Thoracic aorta (tissue), 2 donors: ENCODE measurements around the gene GPR132. TPM values are rescaled to one million over a fixed set of nuclear protein-coding genes. Genes with fewer than 3 reads are reported as not detected.

Experiments used
- ATAC-seq: fragments of 150-250 bp; one replicate; pipeline ENCODE4 v1.8.0; 2017; ENCODE audit warnings: low read depth; ENCODE audit not compliant: insufficient number of reproducible peaks, low FRiP score
- DNase-seq: peaks from one replicate; pipeline ENCODE4 v3.0.0-alpha.2; 2020; ENCODE audit warnings: low spot score
- H3K27ac ChIP-seq, 2 donors: fragments of 200-600 bp; sonication (generic); 1 replicate in 1 of 2; 2 replicates in 1 of 2; pipeline ENCODE4 v1.5.1; 2016; ENCODE audit warnings: mild to moderate bottlenecking in 2 of 2, moderate library complexity in 2 of 2
- H3K27me3 ChIP-seq: fragments of 200-600 bp; sonication (generic); replicated peaks from 2 replicates; pipeline ENCODE4 v1.6.0; 2016; ENCODE audit warnings: mild to moderate bottlenecking; ENCODE audit not compliant: insufficient read depth
- H3K36me3 ChIP-seq: fragments of 200-600 bp; sonication (generic); one replicate; pipeline ENCODE4 v1.5.1; 2016
- H3K4me1 ChIP-seq, 2 donors: fragments of 200-600 bp; sonication (generic); 1 replicate in 1 of 2; 2 replicates in 1 of 2; pipeline versions ENCODE4 v1.5.1 to v1.6.0; 2016; ENCODE audit warnings: low read depth in 2 of 2, mild to moderate bottlenecking in 1 of 2; ENCODE audit not compliant: control insufficient read depth in 1 of 2
- H3K4me3 ChIP-seq: fragments of 200-600 bp; sonication (generic); 2 replicates; pipeline ENCODE4 v1.5.1; 2016; ENCODE audit warnings: mild to moderate bottlenecking
- H3K9me3 ChIP-seq: fragments of 200-600 bp; sonication (generic); 2 replicates; pipeline ENCODE4 v1.5.1; 2016
- total RNA-seq, 2 donors: library from RNA; depleted of rRNA; stranded (reverse); fragments of >200 nt; gene quantifications; one replicate each; pipeline versions ENCODE4 v1.1.0 to v1.2.3, GENCODE V29; 2016
- TF ChIP-seq, protein P1 (sequence below): fragments of 200-600 bp; sonication (generic); IDR thresholded peaks from one replicate; pipeline ENCODE4 v1.5.1; 2019; ENCODE audit warnings: antibody characterized with exemption

Gene GPR132
- total RNA-seq, 2 donors from 2014 or later, result 2.3 to 18.6 TPM

GRCh38 chr14:105010106-105010505, 55.1 kb downstream of the GPR132 start:
- no peak overlapping the region for H3K27ac ChIP-seq
- TF ChIP-seq, protein P1, sequence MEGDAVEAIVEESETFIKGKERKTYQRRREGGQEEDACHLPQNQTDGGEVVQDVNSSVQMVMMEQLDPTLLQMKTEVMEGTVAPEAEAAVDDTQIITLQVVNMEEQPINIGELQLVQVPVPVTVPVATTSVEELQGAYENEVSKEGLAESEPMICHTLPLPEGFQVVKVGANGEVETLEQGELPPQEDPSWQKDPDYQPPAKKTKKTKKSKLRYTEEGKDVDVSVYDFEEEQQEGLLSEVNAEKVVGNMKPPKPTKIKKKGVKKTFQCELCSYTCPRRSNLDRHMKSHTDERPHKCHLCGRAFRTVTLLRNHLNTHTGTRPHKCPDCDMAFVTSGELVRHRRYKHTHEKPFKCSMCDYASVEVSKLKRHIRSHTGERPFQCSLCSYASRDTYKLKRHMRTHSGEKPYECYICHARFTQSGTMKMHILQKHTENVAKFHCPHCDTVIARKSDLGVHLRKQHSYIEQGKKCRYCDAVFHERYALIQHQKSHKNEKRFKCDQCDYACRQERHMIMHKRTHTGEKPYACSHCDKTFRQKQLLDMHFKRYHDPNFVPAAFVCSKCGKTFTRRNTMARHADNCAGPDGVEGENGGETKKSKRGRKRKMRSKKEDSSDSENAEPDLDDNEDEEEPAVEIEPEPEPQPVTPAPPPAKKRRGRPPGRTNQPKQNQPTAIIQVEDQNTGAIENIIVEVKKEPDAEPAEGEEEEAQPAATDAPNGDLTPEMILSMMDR, result no peak
- peaks cover 18% of the 10 kb centered on the region for H3K36me3 ChIP-seq

GRCh38 chr14:105007593-105008264, 57.5 kb downstream of the GPR132 start:
- Histone ChIP-seq H3K4me3 (no peak overlapping the region), H3K27me3 (no peaks in the 10 kb centered on the region), H3K36me3 (peaks cover 18% of the 10 kb centered on the region), H3K27ac (no peak overlapping the region), H3K4me1 (peaks cover 5 to 10% of the 10 kb centered on the region in 2 donors), H3K9me3 (no peaks in the 10 kb centered on the region)
- no peak for ATAC-seq
- TF ChIP-seq, protein P1, result no peak
- no peak for DNase-seq

More at GRCh38 chr14:105010106-105010505, 55.1 kb downstream of the GPR132 start:
- Histone ChIP-seq H3K4me1 (peaks cover 11 to 18% of the 10 kb centered on the region in 2 donors), H3K27me3 (no peaks in the 10 kb centered on the region), H3K9me3 (no peaks in the 10 kb centered on the region), H3K4me3 (no peak overlapping the region)
- DNase-seq (no peak), ATAC-seq (no peak)

- H3K4me3 ChIP-seq, result no peak overlapping the region
- no peak for ATAC-seq
- H3K4me1 ChIP-seq, result peaks cover 0 to 3% of the 10 kb centered on the region in 2 donors
- no peak overlapping the region for H3K27ac ChIP-seq
- no peaks in the 10 kb centered on the region for H3K27me3 ChIP-seq
- H3K9me3 ChIP-seq, result no peaks in the 10 kb centered on the region
- DNase-seq, result no peak
- TF ChIP-seq, protein P1, result no peak
- peaks cover 18% of the 10 kb centered on the region for H3K36me3 ChIP-seq
Measured at GRCh38 chr14:105006831-105007592, 58.2 kb downstream of the GPR132 start.

DNA sequence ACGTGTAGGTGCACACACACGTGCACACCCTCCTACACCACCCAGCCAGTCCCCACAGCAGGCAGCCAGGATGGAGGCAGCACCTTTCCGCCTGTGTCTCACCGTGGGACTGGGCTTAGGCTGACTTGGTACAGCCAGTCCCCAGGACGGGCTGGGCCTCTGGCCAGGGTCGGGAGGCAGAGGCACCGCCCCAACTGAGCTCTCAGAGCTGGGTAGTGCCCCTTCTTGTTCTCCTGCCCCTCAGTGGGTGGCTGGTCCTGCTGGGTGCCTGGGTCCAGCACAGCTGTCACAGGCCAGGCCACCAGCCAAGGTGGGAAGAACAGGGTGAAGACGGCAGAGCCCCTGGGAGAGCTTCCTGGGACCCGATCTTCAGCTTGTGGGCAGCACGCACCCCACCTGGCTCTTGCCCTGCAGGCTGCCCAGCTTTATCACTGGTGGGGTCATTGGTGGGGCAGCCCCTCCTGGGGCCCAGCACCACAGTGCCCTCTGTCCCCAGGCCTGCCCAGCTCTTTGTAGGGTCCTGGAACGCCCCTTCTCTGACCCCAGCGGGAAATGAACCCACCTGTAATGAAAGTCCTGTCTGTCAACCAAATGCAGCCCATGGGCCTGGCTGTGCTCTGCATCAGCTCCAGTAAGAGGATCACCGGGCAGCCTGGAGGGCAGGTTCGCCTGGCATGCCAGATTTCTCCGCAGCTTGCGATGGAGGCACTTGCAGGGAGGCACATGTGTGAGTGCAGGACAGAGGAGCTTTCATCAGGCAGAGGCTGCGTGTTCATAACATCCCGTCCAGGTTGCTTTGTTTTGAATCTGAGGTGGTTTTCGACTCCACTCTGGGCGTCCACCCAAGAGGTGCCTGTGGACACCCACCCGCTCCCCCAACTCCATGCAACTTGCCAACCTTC, 59.0 kb downstream of the GPR132 start:
- Histone ChIP-seq H3K9me3 (no peaks in the 10 kb centered on the region), H3K27me3 (no peaks in the 10 kb centered on the region), H3K4me3 (no peak overlapping the region), H3K27ac (no peak overlapping the region), H3K36me3 (peaks cover 13% of the 10 kb centered on the region), H3K4me1 (no peaks in the 10 kb centered on the region)
- TF ChIP-seq, protein P1, result no peak
- no peak for ATAC-seq
- DNase-seq, result no peak
